Putamen (tissue), 1 donor: ENCODE results near the gene TAB3.

Experiments used
- DNase-seq: peaks from one replicate; pipeline ENCODE4 v3.0.0-alpha.2; 2016; ENCODE audit warnings: low spot score

The TAB3 gene, protein sequence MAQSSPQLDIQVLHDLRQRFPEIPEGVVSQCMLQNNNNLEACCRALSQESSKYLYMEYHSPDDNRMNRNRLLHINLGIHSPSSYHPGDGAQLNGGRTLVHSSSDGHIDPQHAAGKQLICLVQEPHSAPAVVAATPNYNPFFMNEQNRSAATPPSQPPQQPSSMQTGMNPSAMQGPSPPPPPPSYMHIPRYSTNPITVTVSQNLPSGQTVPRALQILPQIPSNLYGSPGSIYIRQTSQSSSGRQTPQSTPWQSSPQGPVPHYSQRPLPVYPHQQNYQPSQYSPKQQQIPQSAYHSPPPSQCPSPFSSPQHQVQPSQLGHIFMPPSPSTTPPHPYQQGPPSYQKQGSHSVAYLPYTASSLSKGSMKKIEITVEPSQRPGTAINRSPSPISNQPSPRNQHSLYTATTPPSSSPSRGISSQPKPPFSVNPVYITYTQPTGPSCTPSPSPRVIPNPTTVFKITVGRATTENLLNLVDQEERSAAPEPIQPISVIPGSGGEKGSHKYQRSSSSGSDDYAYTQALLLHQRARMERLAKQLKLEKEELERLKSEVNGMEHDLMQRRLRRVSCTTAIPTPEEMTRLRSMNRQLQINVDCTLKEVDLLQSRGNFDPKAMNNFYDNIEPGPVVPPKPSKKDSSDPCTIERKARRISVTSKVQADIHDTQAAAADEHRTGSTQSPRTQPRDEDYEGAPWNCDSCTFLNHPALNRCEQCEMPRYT

DNA sequence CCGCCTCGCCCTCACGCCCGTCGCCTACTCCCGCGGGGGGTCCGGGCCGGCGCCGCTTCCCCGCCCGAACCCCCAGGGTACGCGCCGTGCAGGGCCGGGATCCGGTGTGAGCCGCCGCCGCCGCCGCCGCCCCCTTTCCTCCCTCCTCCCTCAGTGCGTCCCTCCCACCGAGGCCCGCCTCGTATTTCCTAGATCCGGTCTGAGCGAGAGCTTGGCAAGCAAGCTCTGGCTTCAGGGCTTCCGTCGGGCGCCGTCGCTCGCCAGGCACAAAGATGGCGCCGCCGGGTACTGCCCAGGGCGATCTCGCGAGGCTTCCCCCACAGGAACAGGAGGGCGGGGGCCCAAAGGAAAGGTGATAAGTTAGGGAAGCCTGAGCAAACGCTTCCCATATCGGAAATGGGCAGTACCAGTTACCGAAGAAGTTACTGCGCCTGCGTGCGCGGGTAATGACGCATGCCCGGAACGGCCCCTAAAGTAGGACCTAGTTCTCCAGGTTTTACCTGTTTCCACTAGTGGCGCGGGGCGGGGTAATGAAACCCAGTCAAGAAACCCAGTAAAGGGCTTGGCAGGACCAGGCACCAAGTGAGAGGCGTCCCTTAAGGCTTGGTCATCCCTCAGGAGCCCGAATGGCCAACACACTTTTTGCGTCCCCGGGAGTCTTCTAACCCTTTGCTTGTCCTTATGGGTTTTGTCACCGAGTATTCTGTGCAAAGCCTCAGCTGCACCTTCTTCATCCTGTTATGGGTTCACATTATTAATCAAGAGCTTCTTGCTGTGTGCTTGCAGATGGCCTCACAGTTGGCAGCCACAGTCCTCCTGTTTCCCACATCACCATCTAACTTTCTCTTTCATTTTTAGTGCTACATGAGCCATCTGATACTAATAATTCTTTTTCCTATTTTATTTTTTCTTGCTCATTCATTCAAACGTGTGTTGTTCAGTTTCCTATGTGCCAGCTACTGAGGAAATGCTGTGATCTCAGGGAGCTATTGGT, at the start of gene TAB3:
TSS of gene TAB3 (minus strand) at position 108 of the 994 bp plus-strand sequence. CDS start 29,666 bp downstream, outside the sequence.
- peak; percentile 88 for DNase-seq

DNA sequence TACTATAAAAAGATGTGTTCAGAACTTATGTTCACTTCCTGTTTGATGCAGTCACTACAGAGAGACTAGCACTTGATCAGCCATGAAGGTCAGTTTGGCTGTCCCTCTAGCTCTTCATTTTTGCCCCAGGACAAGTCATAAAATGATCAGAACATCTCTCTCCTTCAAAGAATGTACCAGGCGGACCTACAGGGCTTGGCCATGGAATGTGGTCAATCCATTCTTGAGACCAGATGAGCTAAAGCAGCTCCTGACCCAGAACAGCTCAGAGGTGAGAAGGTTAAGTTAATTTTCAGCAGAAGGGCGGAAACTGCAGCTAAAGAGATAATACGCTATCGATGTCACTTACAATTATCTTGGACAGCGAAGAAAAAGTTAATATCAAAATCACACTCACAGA, 49.2 kb upstream of the TAB3 start:
- DNase-seq = no peak

DNA sequence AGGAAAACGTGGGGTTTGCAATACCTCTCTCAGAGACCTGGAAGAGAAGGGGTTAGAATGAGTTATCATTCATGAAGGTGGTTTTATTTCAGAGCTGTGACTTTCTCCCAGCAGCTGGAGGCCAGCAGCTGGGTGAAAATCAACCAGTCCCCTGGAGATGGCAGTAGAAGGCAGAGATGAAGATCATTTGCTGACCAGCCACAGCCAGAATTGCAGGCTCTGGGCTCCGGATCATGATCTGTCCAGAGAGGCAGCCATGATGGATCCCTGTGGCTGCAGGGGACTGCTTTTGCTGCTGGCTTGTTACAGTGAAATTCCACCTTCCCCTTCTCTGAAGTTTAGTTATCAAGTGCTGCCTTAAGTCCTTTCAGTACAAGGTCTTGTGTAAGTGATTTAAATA, 46.9 kb upstream of the TAB3 start:
- DNase-seq = no peak

DNA sequence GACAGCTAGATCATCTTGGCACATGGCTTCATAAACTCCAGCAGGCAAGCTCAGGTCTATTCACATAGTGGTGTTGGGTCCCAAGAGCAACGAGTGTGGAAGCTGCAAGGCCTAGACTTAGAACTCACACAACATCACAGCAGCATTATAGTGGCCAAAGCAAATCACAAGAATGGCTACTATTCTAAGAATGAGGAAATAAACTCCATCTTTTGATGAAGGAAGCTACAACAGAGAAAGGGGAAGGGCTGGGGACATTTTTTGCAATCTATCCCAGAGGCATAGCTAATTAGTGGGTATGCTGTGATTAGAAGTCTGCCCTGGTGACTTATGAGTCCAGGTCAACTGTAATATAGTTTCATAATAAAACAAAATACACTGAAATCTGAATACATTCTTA, 42.9 kb upstream of the TAB3 start:
- no peak for DNase-seq

DNA sequence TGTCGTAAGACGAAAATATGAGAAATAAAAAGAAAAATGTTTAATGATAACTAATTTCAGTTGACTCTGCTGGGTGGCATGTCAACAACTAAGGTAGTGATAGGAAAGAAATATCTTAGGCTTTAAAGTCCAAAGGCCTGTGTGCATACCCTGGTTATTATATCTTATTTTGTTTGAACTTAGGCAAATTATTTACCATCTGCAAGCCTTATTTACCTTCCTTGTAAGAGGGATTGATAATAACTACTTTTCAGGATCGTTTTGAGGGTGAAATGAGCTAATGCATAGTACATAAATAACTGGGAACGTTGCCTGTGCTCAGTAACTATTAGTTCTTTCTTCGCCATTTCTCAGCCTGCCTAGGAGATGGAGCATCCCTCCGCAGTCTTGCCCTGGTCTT, 41.6 kb upstream of the TAB3 start:
- DNase-seq = no peak

DNA sequence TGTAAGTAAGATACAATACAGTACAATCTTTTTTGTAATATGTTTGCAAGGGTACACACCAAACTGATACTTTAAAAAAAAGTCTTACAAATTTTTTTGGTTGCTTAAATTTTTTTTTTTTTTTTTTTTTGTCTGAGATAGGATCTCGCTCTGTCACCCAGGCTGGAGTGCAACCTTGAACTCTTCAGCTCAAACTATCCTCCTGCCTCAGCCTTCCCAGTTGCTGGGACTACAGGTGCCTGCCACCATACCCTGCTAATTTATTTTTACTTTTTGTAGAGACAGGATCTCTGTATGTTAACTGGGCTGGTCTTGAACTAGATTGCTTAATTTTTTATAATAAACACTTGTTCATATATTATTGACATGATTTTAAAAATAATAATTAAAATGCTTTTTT, 41.1 kb upstream of the TAB3 start:
- DNase-seq = no peak

DNA sequence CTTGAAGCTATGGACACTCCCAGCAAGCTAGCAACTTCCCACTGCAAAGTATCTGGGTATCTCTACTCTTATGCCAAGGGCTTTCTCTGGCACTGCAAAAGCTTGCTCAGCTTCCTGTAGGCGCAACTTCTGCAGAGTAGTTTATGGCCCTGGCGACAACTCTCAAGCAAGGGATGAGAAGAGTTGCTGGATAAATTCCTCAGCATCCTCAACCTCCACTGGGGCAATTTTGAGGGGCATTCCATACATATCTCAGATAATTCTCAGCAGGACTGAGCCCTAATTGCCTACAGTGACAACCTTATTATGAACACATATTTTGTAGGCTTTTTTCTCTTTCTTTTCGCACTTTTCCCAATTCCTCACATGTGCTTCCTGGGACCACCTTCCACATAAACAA, 31.2 kb upstream of the TAB3 start:
- no peak for DNase-seq

DNA sequence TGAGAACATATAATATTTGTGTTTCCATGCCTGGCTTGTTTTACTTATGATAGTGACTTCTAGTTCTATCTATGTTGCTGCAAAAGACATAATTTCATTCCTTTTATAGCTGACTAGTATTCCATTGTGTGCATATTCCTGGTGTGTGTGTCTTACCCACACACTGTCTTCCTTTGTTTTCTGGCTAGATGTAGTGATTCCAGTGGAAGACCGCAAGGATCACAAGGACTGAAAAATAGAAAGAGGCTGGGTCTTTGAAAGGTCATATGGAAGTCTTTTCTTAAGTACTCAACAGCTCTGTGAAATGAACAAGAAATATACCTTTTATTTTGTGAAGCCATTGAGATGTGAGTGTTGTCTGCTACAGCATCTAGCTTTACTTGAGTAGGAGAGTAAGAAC, 29.4 kb upstream of the TAB3 start:
- no peak for DNase-seq

DNA sequence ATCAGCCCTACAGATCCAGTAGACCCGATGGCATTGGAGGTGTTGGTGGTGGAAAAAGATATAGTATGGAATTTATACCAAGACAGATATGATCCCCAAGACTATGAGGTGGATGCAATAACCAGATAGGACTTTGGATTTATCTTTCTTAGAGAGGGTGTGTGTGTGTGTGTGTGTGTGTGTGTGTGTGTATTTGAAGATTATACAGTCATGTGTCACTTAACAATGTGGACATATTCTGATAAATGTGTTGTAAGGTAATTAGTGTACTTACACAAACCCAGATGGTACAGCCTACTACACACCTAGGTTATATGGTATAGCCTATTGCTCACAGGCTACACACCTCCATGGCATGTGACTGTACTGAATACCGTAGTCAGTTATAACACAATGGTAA, 24.4 kb upstream of the TAB3 start:
- no peak for DNase-seq

DNA sequence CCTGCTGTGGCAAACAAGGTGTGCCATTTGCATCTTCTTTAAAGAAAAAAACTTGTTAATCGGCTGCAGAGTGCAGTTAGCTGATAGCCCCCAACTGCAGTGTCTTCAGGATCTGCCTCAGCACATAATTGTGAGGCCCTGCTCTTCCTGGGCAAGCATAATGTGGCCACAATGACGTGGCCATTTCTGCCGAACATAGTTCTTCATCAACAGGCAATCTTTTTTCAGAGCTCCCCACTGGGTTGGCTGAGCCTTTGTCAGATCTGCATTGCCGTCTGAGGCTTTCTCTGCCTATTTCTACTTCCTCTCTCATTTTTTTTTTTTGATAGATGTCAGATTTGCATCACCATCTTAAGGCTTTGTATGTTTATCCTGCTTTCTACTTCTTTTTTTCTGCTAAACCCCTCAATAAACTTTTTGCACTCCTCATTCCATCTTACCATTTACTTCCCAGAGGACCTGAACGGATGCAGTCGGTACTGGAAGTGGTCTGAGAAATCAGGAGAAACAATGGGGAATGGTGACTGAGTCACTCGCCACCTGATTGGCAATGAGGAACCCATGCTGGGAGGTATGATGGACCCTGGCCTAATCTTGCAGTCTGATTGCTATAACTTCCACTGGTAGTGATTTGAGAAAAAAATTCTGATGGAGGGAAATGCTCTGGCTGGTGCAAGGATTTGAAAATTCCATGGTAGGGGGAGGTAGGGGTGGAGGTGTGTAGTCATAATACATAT, 21.2 kb upstream of the TAB3 start:
- no peak for DNase-seq

DNA sequence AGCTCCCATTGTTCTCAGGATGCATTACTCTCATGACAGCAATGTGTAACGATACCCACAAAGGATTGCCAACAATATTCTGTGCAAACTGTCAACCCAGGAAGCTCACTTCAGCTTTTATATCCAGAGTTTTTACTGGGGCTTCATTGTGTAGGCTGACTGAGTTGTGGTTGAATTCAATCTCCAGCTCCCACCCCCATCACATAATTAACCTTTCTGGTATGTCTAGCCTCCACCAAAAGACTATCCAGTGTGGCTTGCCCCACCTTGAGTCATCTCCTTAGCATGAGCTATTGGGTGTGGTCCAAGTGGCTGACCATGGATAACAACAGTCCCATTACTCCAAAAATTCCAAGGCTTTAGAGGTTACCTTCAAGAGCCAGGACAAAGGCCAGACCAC, 17.7 kb upstream of the TAB3 start:
- no peak for DNase-seq

DNA sequence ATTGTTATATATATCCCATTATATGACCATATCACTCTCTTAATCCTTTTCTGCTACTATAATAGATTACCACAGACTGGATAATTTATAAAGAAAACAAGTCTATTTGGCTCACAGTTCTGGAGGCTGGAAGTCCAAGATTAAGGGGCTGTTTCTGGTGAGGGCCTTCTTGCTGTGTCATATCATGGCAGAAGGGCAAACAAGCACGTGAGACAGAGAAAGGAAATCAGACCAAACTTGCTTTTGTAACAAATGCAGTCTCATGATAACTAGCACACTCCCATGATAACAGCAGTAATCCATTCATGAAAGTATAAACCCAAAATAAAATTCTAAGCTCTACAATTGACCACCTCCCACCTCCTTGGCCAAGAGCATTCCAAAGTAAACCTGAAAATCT, 16.3 kb upstream of the TAB3 start:
- DNase-seq = no peak

DNA sequence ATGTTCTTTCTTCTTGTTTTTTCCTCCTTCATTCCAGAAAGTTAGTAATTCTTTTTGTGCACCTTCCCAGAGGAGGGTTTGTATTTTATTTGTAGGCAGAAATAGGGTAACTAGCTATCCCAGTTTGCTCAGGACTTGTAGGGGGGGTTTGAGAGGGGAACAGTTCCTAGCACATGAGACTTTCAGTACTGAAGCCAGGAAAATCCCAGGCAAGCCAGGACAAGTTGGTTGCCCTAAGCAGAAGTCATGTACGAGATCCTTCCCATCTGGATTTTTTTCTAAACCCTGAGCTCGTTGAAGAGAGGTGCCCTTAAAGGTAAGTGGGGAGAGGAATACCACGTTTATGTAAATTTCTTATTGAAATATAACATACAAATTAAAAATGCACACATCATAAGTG, 15.6 kb upstream of the TAB3 start:
- DNase-seq = no peak

DNA sequence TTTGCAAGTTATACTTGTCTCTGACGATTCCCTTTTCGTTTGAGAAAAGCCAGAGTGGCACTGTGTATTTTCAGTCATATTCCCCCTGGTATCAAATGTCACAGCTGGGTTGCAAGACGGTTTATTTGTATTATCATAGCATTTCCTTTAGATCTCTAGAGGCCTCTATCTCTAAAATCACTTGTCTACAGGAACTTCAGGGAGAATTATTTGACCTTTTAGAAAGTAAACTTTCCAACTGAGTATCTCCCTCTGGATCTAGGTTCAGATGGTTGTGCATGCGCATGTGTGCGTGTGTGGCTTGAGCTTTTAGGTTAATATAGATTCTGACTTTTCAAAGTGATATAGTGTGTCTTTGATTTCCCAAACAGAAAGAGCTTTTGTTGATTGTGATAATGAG, 15.1 kb upstream of the TAB3 start:
- DNase-seq = no peak

DNA sequence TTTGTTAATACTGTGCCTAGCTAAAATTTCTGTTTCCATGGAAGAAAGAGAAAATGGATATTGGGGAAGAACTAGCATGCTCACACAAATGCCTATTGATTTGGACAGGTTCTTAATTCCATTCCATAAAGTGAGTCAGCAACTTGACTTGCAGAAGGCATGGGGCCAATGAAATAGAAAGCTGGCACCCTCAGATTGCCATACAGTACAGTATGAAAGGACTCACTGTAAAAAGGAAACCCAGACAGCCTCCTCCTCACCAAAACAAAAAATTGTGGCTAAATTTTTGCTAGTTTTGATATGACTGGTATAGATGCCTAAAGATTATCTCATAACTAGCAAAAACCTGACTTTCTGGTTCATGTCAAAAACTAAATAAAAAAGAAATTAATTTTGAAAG, 11.2 kb upstream of the TAB3 start:
- DNase-seq = no peak

DNA sequence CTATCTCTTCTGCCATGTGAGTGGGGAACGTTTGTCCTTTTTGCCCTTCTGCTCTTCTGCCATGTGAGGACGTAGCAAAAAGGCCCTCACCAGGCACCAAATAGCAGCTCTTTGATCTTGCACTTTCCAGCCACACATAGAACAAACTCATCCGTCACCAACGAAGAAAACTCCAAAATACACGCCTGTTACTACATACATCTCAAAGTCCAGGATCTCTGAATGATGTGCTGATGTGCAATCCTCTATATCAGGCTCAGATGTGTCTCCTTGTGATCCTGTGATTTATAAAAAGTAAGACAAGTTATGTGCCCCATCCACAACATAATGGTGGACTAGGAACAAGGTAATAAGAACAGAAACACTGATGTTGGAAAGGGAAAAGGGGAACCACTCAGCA, 9.8 kb upstream of the TAB3 start:
- DNase-seq = no peak

DNA sequence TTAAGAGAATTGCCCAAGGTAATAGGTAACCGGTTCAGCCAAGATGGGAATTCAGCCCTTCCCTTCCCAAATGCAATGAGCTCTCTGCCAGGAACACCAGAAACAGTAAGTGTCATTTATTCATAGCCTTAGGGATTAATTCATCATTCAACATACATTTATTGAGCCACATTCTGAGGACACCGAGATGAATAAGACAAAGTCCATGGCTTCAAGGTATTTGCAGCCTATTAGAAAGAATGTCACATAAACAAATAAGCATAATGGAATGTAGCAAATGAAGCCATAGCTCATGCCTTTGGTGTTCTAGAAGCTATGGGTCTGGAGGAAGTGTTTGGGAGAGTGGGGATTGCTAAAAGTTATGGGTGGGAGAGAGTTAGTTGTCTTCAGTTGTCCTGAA, 6.3 kb upstream of the TAB3 start:
- DNase-seq = no peak

DNA sequence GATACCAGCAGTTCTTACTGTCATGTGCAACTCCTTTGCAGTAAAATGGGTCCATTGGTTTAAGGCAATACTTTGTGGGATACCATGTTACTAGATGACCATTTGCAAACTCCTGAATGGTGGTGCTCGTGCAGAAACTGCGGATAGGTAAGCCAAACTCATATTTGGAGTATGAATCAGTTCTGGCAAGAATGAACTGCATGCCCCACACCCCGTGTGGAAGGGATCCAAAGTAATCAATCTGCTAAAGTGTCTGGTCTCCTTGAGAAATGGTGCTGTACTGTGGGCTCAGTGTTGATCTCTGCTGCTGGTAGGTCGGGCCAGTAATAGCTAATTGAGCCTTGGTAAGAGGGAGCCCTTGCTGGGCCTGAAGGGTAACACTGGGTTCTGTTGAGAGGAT, 4.2 kb upstream of the TAB3 start:
- no peak for DNase-seq

DNA sequence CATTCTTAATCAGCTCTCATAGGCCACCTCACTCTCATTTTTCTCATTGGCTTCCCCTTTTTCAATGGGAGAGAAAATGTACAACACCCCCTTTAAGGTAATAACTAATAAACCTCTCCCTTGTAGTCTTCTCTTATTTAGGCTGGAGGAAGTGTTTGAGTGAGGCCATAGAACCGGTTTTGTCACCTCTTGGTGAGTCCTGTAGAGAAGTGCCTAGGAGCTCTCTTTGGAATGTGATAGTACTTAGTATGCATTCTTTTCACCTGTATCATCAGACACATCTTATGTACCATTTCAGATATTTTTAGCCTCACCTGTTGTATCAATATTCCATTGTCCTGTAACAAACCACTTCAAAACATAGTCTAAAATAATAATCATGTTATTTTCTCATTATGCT, 3.5 kb upstream of the TAB3 start:
- DNase-seq = no peak

DNA sequence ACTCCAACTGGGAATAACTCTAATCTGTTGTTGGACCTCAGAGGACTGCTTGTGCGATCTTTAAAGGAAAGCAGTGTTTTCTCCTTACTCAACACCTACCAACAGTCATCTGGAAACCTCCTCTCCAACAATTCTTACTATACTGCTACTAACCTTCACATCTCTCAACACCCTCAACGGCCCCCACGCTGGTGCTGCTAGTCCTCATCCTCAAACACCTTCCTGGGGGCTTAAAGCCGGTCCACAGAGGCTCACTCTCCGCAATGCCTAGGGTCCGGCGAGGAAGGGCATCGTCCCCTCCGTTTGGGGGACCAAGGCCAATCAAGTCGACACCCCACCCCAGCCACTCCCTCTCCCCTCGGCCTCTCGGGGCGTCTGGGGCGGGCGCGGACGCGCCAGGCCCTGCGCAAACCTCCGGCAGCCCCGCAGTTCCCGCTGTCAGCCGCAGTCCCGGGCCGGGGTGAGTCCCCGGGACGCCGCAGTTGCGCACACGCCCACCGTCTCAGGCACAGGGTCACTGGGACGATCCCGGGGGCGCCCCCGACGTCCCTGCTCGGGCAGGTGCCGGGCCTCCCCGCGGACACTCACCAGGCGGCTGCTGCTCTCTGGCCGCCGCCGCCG, 418 bp downstream of the TAB3 start:
- DNase-seq = peak; percentile 5

DNA sequence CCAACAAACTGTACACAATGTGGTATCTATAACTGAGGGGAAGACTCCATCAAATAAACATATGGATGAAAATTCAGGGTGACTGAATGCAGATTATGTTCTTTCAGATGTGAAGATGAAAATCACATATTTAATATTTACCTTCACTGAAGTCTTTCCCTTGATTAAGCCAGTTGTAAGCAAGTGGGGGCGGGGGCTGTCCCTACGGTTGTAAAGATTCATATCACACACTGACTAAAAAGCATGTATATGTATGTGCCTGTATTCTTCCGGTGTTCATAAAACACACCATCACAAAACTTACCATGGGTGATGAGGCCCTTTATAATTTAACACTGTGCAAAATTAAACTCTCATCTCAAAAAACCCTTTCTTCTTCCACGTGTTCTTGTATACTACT, 1.3 kb downstream of the TAB3 start:
- DNase-seq = no peak
